ENCODE results near the gene FANCE. TPM values are rescaled to one million over a fixed set of nuclear protein-coding genes. Genes with fewer than 3 reads are reported as not detected.

FANCE gene
- total and polyA plus RNA-seq, 5 donors from 2014 or later: 4.8 to 6.6 (median 5.4) TPM

DNA sequence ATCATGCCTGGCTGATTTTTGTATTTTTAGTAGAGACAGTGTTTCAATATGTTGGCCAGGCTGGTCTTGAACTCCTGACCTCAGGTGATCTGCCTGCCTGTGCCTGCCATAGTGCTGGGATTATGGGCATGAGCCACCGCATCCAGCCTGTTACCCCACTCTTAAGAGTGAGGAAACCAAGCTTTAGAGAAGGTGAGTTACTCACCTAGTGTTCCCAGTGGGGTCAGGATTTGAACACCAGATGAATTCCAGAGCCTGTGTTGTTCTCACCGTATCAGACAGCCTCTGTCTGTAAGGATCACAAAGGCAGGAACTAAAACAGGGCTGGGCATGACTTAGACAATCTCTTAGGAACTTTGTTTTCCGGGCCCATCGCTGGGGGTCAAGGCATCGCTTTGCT lies 9.4 kb upstream of the FANCE start:
- Mint-ChIP-seq H3K4me3 (no peak overlapping the region), H3K27ac (no peak overlapping the region)
- no peaks in the 10 kb centered on the region for H3K27me3 ChIP-seq (ENCODE audit: control insufficient read depth, insufficient read depth, low read length)

DNA sequence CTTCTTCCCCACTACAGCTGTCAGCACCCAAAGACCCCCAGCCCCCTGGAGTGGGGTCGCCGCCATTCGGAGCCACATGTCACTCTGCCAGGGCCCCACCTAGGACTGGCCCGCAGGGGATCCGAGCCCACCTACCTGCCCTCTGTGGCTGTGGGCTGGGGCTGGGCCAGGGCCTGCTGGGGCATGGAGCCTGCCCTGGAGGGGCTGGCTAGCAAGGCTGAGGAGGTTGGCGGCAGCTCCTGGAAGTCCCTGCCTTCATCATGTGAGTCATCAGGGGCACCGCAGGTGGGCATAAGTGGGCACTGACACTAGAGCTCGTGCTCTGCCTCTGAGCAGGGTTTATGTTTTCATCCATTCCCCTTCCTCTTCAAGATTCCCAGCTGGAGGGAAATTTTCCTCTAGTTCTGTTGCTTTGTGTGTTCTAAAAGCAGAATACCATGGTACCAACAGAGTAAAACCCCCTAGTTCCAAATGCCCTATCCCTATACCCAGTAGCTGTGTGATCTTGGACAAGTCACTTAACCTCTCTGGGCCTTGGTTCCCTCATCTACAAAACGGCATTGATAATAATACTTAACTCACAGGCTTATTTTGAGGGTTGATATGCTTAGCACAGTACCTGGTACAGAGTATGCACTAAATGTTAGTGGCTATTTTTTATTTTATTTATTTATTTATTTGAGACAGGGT lies 8.7 kb upstream of the FANCE start:
- Mint-ChIP-seq H3K27ac (peak overlapping the region in 1 of 3 donors; percentile 36), H3K36me3 (no peaks in the 10 kb centered on the region), H3K27me3 (no peaks in the 10 kb centered on the region), H3K9me3 (no peaks in the 10 kb centered on the region), H3K4me3 (no peak overlapping the region), H3K4me1 (peaks cover 0 to 5% (median 0%) of the 10 kb centered on the region in 4 donors)
- H3K4me3 ChIP-seq (ENCODE audit: low read depth, low read length): no peak overlapping the region
- DNase-seq: no peak
- no peak for ATAC-seq (ENCODE audit: low read depth in 2 of 2)
- H3K27me3 ChIP-seq (ENCODE audit: control insufficient read depth, insufficient read depth, low read length): no peaks in the 10 kb centered on the region
- no peak overlapping the region for H3K27ac ChIP-seq (ENCODE audit: insufficient read depth, low read length, poor library complexity, severe bottlenecking)
- no peaks in the 10 kb centered on the region for H3K4me1 ChIP-seq (ENCODE audit: control insufficient read depth, insufficient read depth, low read length, poor library complexity, severe bottlenecking)
- no peaks in the 10 kb centered on the region for H3K36me3 ChIP-seq (ENCODE audit: control insufficient read depth, insufficient read depth, low read length)
- no peaks in the 10 kb centered on the region for H3K9me3 ChIP-seq (ENCODE audit: control insufficient read depth in 2 of 2, low read length in 2 of 2)

More for the DNA sequence above, 9.4 kb upstream of the FANCE start:
- Histone ChIP-seq H3K36me3 (ENCODE audit: control insufficient read depth, insufficient read depth, low read length) (no peaks in the 10 kb centered on the region), H3K9me3 (ENCODE audit: control insufficient read depth in 2 of 2, low read length in 2 of 2) (no peaks in the 10 kb centered on the region), H3K4me1 (ENCODE audit: control insufficient read depth, insufficient read depth, low read length, poor library complexity, severe bottlenecking) (no peaks in the 10 kb centered on the region), H3K4me3 (ENCODE audit: low read depth, low read length) (no peak overlapping the region), H3K27ac (ENCODE audit: insufficient read depth, low read length, poor library complexity, severe bottlenecking) (no peak overlapping the region)
- DNase-seq (no peak), ATAC-seq (ENCODE audit: low read depth in 2 of 2) (no peak)
- Mint-ChIP-seq H3K9me3 (no peaks in the 10 kb centered on the region), H3K4me1 (peaks cover 0 to 5% (median 0%) of the 10 kb centered on the region in 4 donors), H3K27me3 (no peaks in the 10 kb centered on the region), H3K36me3 (no peaks in the 10 kb centered on the region)

DNA sequence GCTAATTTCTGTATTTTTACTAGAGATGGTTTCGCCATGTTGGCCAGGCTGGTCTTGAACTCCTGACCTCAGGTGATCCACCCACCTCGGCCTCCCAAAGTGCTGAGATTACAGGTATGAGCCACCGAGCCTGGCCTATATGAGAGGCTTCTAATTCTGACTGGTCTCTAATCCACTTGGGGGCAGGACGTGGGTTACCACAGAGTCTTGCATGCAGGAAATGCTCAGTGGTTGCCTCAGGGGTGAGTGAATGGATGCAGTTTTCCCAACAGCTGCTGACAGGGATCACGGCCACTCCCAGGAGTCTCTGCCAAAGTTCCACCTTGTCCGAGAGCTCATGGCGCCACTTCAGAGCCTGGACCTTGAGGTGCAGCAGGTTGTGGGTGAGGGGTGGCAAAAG lies 6.4 kb upstream of the FANCE start:
- no peaks in the 10 kb centered on the region for H3K27me3 ChIP-seq (ENCODE audit: control insufficient read depth, insufficient read depth, low read length)
- no peaks in the 10 kb centered on the region for H3K9me3 Mint-ChIP-seq
- no peaks in the 10 kb centered on the region for H3K27me3 Mint-ChIP-seq
- H3K4me1 ChIP-seq (ENCODE audit: control insufficient read depth, insufficient read depth, low read length, poor library complexity, severe bottlenecking): peaks cover 3% of the 10 kb centered on the region
- no peak overlapping the region for H3K27ac ChIP-seq (ENCODE audit: insufficient read depth, low read length, poor library complexity, severe bottlenecking)
- H3K36me3 ChIP-seq (ENCODE audit: control insufficient read depth, insufficient read depth, low read length): no peaks in the 10 kb centered on the region
- no peak overlapping the region for H3K4me3 Mint-ChIP-seq
- no peak overlapping the region for H3K27ac Mint-ChIP-seq
- peaks cover 6 to 16% (median 8%) of the 10 kb centered on the region in 4 donors for H3K4me1 Mint-ChIP-seq
- no peaks in the 10 kb centered on the region for H3K36me3 Mint-ChIP-seq
- ATAC-seq (ENCODE audit: low read depth in 2 of 2): no peak
- peak in 1 of 3 donors; percentile 57 for DNase-seq
- no peak overlapping the region for H3K4me3 ChIP-seq (ENCODE audit: low read depth, low read length)
- no peaks in the 10 kb centered on the region for H3K9me3 ChIP-seq (ENCODE audit: control insufficient read depth in 2 of 2, low read length in 2 of 2)

DNA sequence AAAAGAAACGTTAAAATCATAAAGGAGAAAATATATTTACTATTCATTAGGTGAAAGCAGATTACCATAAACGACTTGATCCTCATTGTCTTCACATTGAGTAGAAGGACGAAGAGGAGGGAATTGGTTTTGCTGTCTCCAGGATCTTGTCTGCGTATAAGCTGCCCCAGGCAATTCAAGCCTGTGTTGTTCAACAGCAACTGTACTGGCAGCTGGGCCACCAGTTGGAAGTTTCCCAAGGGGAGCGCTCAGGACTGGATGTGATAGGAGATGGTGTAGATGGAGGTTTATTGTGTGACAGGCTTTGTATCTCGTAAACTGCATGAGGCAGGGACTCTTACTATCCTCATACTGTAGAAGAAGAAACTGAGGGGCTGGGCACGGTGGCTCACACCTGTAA lies 3.9 kb upstream of the FANCE start:
- H3K9me3 ChIP-seq (ENCODE audit: control insufficient read depth in 2 of 2, low read length in 2 of 2): no peaks in the 10 kb centered on the region
- H3K27ac ChIP-seq (ENCODE audit: insufficient read depth, low read length, poor library complexity, severe bottlenecking): no peak overlapping the region
- no peak overlapping the region for H3K4me3 ChIP-seq (ENCODE audit: low read depth, low read length)
- H3K36me3 ChIP-seq (ENCODE audit: control insufficient read depth, insufficient read depth, low read length): no peaks in the 10 kb centered on the region
- Mint-ChIP-seq H3K27me3 (no peaks in the 10 kb centered on the region), H3K4me3 (no peak overlapping the region), H3K27ac (peak overlapping the region in 1 of 3 donors; percentile 64), H3K9me3 (no peaks in the 10 kb centered on the region), H3K36me3 (no peaks in the 10 kb centered on the region), H3K4me1 (peaks cover 10 to 32% (median 20%) of the 10 kb centered on the region in 4 donors)
- ATAC-seq (ENCODE audit: low read depth in 2 of 2) (no peak), DNase-seq (no peak)
- no peaks in the 10 kb centered on the region for H3K27me3 ChIP-seq (ENCODE audit: control insufficient read depth, insufficient read depth, low read length)
- H3K4me1 ChIP-seq (ENCODE audit: control insufficient read depth, insufficient read depth, low read length, poor library complexity, severe bottlenecking): peaks cover 17% of the 10 kb centered on the region

DNA sequence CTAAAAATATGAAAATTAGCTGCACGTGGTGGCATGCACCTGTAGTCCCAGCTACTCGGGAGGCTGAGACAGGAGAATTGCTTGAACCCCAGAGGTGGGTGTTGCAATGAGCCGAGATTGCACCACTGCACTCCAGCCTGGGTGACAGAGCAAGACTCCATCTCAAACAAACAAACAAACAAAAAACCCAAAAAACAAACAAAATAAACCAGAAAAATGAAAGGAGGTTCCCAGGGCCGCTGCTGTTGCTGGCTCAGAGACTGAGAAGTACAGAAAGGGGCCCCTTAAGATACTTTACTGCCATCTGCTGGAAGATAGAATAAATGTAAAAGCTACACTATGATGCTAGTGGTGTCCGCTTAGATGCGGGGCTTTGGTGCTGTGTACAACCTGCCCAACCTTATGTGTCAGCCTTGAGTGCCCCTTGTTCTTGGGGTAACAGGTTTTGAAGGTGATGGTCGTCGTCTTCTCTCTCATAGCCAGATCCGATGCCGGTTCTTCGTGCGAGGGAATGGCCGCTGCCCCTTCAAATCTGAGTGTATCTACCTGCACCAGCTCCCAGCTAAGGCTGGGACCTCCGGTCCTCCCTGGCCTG lies 2.8 kb upstream of the FANCE start:
- H3K9me3 ChIP-seq (ENCODE audit: control insufficient read depth in 2 of 2, low read length in 2 of 2): no peaks in the 10 kb centered on the region
- no peaks in the 10 kb centered on the region for H3K27me3 ChIP-seq (ENCODE audit: control insufficient read depth, insufficient read depth, low read length)
- ATAC-seq (ENCODE audit: low read depth in 2 of 2) (peak; percentile 72 to 78), DNase-seq (peak in 2 of 3 donors; percentile 76 to 77)
- no peaks in the 10 kb centered on the region for H3K36me3 Mint-ChIP-seq
- H3K4me1 Mint-ChIP-seq: peaks cover 12 to 43% (median 27%) of the 10 kb centered on the region in 4 donors
- H3K36me3 ChIP-seq (ENCODE audit: control insufficient read depth, insufficient read depth, low read length): no peaks in the 10 kb centered on the region
- no peak overlapping the region for H3K4me3 ChIP-seq (ENCODE audit: low read depth, low read length)
- peak overlapping the region in 1 of 3 donors; percentile 89 for H3K27ac Mint-ChIP-seq
- H3K4me1 ChIP-seq (ENCODE audit: control insufficient read depth, insufficient read depth, low read length, poor library complexity, severe bottlenecking): peaks cover 23% of the 10 kb centered on the region
- no peak overlapping the region for H3K27ac ChIP-seq (ENCODE audit: insufficient read depth, low read length, poor library complexity, severe bottlenecking)
- H3K9me3 Mint-ChIP-seq: no peaks in the 10 kb centered on the region
- H3K27me3 Mint-ChIP-seq: no peaks in the 10 kb centered on the region
- peak overlapping the region in 2 of 4 donors; percentile 58 to 82 for H3K4me3 Mint-ChIP-seq

DNA sequence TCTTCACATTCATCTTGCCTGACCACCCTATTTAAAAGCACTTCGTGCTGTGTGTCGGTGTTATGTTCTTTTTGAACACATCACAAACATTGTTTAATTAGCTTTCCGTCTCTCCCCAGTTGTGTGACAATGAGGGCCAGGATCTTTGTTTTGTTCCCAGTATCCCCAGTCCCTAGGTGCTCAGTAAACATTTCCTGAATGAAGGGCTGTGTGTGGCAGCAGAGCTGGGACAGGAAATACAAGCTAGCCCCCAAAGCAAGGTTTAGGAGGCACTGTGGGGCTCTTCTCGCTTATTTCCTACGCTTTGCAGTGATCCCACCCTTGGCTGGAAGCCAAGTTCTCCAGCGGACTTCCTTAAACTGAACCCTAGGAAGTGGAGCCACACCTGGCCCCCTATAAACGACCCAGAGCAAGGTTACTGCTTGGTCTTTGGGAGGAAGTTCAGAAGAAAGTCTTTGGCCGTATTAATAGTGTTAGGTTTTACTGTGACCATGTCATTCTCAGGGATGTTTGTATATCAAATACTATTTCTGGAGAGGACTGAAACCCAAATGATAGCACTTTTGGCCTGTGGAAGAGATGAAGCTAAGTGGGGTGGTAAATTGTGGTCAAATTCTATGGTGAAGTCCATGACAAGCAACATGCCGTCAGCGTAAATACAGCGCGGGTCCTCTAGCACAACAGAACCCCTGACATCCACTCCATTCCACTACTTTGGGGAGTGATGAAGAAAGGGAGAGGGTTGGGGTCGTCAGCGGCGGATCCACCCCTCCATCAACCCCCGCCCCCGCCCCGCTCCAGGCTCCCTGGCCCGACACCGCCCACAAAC lies 570 bp upstream of the FANCE start:
- Mint-ChIP-seq H3K27ac (peak overlapping the region; percentile 50 to 89 (median 68)), H3K4me3 (peak overlapping the region; percentile 85 to 91 (median 89)), H3K9me3 (no peaks in the 10 kb centered on the region), H3K4me1 (peaks cover 12 to 53% (median 33%) of the 10 kb centered on the region in 4 donors), H3K27me3 (no peaks in the 10 kb centered on the region), H3K36me3 (peaks cover 9% of the 10 kb centered on the region)
- Histone ChIP-seq H3K4me1 (ENCODE audit: control insufficient read depth, insufficient read depth, low read length, poor library complexity, severe bottlenecking) (peaks cover 23% of the 10 kb centered on the region), H3K36me3 (ENCODE audit: control insufficient read depth, insufficient read depth, low read length) (peaks cover 4% of the 10 kb centered on the region), H3K27me3 (ENCODE audit: control insufficient read depth, insufficient read depth, low read length) (no peaks in the 10 kb centered on the region), H3K27ac (ENCODE audit: insufficient read depth, low read length, poor library complexity, severe bottlenecking) (peak overlapping the region; percentile 62), H3K4me3 (ENCODE audit: low read depth, low read length) (peak overlapping the region; percentile 69), H3K9me3 (ENCODE audit: control insufficient read depth in 2 of 2, low read length in 2 of 2) (no peaks in the 10 kb centered on the region)
- ATAC-seq (ENCODE audit: low read depth in 2 of 2): no peak
- no peak for DNase-seq

DNA sequence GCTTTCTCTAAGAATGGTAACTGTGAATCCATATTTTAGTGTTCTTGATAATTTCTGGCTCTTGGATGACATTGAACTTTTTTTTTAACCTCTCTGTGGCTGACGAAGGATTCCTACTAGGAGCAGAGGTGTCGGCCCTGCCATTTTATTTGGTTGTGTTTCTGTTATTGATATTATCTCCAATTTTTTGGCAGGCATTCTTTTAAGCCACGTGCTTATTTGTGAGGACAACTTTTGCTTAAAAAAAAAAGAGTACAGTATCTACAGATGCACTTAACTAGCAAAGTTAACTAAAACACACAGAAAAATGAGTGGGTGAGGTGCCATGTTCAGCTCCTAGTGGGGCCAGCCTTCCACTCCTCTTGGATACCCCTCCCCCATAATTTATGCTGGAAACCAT lies 1.1 kb downstream of the FANCE start:
- DNase-seq: no peak
- peaks cover 16% of the 10 kb centered on the region for H3K36me3 Mint-ChIP-seq
- peaks cover 12 to 53% (median 33%) of the 10 kb centered on the region in 4 donors for H3K4me1 Mint-ChIP-seq
- H3K27ac ChIP-seq (ENCODE audit: insufficient read depth, low read length, poor library complexity, severe bottlenecking): no peak overlapping the region
- H3K9me3 Mint-ChIP-seq: no peaks in the 10 kb centered on the region
- peak overlapping the region in 2 of 3 donors; percentile 34 to 88 for H3K27ac Mint-ChIP-seq
- peaks cover 11% of the 10 kb centered on the region for H3K36me3 ChIP-seq (ENCODE audit: control insufficient read depth, insufficient read depth, low read length)
- peak overlapping the region; percentile 83 for H3K4me3 ChIP-seq (ENCODE audit: low read depth, low read length)
- no peak for ATAC-seq (ENCODE audit: low read depth in 2 of 2)
- peak overlapping the region; percentile 84 to 91 (median 86) for H3K4me3 Mint-ChIP-seq
- peaks cover 23% of the 10 kb centered on the region for H3K4me1 ChIP-seq (ENCODE audit: control insufficient read depth, insufficient read depth, low read length, poor library complexity, severe bottlenecking)
- H3K27me3 Mint-ChIP-seq: no peaks in the 10 kb centered on the region
- no peaks in the 10 kb centered on the region for H3K27me3 ChIP-seq (ENCODE audit: control insufficient read depth, insufficient read depth, low read length)
- no peaks in the 10 kb centered on the region for H3K9me3 ChIP-seq (ENCODE audit: control insufficient read depth in 2 of 2, low read length in 2 of 2)
